HG02943 (cell line): ENCODE results near the gene CHRM1.
"Not testable (repeated sequence)": the region's sequence is repeated elsewhere in the genome, so short reads cannot be mapped to it uniquely, and the experiment has no call there.

Source experiments
- ATAC-seq: cut with Tn5 transposase; IDR thresholded peaks from one replicate; pipeline ENCODE4 v1.9.1; 2021; ENCODE audit warnings: mild to moderate bottlenecking, low read depth, moderate library complexity; ENCODE audit not compliant: unreplicated experiment

The CHRM1 gene

DNA sequence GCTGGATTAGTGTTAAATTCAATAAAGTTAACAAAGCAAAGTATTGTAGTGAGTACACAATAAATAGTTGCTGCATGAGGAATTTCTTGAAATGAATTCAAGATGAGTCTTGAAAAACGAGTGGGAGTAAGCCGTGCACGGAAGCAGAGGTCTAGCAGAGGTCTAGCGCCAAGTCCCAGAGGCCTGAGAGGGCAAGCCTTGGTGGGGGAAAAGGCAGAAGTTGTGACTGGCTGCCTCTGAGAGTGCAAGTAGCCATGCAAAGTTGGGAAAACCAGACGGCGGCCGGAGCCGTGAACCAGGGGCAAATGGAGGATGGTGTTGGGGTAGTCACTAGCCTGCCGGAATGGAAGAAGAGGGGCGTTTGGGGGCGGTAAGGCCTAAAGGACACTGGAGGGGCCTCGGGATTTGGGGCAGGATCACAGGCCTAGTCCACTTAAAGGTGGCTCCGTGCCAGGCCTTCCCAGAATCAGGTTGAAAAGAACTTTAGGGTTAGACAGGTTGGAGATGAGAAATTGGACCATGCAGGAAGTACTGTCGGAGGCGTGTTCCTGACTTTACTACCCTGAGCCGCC lies 40.8 kb downstream of the CHRM1 start:
- no peak for ATAC-seq

DNA sequence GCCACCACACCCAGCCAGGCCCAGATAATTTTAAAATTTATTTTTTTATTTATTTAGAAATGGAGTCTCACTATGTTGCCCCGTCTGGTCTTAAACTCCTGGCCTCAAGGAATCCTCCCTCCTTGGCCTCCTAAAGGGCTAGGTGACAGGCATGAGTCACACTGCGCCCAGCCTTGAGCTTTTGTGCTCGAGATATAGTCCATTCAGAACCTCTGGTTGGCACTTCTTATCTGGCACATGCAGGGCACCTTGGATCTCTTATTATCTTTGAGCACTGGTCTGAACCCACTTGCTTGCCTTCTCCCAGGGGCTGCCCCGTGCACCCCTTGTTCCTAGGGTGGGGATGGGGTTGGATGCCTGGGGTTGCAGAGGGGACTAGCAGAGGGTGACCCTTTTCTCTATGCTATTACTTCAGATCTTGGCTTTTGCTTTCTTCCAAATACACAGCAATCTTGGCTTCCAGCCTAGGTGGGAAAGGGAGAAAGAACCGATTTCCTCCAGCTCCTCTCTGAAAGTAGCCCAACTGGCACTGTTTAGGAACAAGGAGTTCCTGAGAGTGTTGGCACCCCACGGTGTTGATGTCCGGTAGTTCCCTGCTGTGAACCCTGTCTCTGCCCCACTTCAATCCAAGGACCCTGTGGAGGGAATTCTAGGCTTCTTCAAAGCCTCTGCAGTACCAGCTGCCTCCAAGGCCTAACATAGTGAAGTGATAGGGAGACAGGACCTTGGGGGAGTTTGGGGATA lies 41.8 kb downstream of the CHRM1 start:
- no peak for ATAC-seq

DNA sequence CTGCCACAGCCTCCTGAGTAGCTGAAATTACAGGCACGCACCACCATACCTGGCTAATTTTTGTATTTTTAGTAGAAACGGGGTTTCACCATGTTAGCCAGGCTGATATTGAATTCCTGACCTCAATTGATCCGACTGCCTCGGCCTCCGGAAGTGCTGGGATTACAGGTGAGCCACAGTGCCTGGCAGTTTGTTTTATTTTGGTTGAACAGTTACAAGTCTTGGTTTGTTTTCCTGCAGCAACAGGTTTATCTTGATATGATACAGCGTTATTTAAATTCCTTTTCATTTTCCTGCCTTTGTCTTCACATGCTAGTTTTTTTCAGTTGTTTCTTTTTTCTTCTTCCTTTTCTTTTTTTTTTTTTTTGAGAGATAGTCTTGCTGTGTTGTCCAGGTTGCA lies 44.5 kb downstream of the CHRM1 start:
- ATAC-seq, result no peak

DNA sequence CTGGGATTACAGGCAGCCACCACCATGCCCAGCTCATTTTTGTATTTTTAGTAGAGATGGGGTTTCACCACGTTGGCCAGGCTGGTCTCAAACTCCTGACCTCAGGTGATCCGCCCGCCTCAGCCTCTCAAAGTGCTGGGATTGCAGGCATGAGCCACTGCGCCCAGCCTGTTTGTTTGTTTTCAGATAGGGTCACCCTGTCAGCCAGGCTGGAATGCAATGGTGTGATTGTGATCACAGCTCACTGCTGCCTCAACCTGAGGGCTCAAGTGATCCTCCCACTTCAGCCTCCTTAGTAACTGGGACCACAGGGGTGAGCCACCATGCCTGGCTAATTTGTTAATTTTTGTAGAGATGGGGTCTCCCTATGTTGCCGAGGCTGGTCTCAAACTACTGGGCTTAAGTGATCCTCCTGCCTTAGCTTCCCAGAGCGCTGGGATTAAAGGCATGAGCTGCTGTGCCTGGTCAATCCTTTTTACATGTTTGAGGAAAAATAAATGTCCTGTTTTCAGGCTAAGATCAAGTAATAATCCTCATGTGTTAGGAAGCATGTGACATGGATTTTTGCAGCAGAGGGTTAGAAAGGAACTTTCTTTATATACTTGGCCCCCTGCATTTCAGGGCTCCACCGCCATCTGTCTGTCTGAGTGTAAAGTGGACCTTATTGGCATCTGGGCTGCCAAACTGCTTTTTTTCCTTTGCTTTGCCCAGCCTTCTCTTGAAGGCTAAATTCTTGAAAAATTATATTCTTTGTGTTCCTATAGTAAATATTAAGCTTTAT lies 45.3 kb downstream of the CHRM1 start:
- ATAC-seq, result no peak

DNA sequence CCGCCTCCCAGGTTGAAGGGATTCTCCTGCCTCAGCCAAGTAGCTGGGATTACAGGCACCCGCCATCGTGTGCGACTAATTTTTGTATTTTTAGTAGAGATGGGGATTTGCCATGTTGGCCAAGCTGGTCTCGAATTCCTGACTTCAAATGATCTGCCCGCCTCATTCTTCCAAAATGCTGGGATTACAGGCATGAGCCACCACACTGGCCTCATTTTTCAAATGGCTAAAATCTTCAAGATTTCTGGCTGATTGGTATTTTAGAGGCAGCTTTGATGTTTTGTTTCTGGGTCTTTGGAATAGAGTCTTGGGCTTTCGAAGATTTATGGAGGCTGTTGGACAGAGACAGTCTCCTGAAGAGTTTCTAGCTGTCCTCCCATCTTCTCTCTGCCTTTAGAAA lies 46.3 kb downstream of the CHRM1 start:
- no peak for ATAC-seq

DNA sequence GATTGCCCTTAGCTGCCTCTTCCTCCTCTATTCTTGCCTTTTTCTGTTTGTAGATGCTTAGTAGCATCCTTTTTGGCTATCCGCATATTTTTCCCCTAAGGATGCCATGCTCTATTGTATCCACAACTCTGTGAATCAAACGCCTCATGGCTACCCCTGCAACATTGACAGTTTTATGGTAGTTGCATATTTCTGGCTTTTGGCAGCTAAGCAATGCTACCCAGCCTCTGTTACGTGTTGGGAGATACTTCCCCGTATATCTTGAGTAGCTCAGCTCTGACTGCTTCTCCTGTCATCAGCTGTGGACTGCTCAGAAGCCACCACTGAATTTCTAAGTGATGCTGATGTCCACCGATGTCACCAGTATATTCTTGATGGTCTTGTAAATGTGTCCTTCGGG lies 55.5 kb downstream of the CHRM1 start:
- ATAC-seq, result no peak

DNA sequence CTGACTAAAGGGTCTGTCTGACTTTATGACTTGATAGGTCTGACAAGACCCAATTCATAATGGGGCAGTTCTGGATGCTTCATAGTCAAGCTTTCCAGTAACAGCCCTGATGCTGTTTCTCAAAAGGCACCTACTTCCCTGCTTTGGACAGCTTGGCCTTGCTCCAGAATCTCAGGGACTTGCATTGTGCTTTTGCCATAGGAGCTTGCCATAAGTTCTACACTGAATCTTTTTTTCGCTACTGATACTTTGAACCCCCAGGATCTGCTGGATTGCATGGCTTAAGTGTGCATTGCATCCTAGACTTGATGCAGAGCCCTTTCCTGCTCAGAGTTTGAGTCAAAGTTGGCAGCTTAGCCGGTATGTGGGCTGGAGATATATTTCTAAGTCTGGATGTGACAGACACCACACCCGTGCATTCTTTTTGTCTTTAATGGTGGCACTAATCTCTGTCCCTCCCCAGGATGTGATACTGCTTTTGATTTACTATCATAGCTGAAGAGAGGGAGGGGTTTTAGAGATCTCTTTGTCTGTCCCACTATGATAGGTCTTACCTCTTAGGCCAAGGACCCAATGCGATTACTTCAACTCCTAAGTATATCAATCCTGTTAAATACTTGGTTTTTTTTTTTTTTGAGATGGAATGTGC lies 57.4 kb downstream of the CHRM1 start:
- no peak for ATAC-seq

DNA sequence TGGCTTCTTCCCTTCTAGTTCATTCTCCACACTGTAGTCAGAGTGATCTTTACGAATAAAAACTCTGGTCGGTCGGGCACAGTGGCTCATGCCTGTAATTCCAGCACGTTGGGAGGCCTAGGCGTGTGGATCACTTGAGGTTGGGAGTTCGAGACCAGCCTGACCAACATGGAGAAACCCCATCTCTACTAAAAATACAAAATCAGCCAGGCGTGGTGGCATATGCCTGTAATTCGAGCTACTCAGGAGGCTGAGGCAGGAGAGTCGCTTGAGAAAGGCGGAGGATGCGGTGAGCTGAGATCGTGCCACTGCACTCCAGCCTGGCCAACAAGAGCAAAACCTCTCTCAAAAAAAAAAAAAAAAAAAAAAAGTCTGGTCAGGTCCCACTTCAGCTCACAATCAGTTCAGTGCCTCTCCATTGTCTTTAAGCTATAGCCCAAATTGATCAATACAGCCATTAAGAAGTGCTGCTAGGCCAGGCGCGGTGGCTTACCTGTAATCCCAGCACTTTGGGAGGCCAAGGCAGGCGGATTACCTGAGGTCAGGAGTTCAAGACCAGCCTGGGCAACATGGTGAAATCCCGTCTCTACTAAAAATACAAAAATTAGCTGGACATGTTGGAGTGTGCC lies 59.5 kb downstream of the CHRM1 start:
- ATAC-seq, result not testable (repeated sequence)

DNA sequence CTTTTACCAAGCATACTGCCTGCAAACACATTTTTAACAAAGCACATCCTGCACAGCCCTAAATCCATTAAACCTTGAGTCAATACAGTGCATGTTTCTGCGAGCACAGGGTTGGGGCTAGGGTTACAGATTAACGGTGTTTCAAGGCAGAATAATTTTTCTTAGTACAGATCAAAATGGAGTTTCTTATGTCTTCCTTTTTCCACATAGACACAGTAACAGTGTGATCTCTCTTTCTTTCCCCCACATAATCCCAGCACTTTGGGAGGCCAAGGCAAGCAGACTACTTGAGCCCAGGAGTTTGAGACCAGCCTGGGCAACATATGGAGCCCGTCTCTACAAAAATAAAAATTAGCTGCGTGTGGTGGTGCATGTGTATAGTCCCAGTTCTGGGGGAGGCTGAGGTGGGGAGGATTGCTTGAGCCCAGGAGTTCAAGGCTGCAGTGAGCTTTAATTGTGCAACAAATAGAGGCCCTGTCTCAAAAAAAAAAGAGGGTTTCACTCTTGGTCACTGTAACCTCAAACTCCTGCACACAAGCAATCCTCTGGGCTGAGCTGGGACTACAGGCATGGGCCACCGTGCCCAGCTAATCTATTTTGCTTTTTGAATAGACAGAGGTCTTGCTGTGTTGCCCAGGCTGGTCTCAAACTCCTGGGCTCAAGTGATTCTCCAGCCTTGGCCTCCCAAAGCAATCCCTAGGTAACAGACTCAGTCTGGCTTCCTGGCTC lies 60.2 kb downstream of the CHRM1 start:
- ATAC-seq, result no peak

DNA sequence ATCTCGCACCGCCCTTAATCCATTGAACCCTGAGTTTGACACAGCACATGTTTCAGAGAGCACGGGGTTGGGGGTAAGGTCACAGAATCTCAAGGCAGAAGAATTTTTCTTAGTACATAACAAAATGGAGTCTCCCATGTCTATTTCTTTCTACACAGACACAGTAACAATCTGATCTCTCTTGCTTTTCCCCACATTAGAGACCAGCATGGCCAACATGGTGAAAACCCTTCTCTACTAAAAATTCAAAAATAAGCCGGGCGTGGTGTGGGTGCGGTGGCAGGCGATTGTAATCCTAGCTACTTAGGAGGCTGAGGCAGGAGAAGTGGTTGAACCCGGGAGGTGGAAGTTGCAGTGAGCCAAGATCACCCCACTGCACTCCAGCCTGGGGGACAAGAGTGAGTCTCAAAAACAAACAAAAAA lies 61.9 kb downstream of the CHRM1 start:
- not testable (repeated sequence) for ATAC-seq
